ENCODE measurements around the gene LRRC4C. TPM values are rescaled to one million over a fixed set of nuclear protein-coding genes. Genes with fewer than 3 reads are reported as not detected.

The LRRC4C gene
- polyA plus RNA-seq, 1 of the 3 experiments (the other 2 are of a cell fraction) = 0.16 TPM

GRCh38 chr11:40215556-40215955, 1243.9 kb downstream of the LRRC4C start:
- Histone ChIP-seq H3K79me2 (ENCODE audit: insufficient read depth) (no peaks in the 10 kb centered on the region), H3F3A (replicated peaks; ENCODE audit: insufficient read depth) (no peaks in the 10 kb centered on the region), H4K20me1 (ENCODE audit: insufficient read depth) (no peaks in the 10 kb centered on the region), H3K36me3 (replicated peaks in 1 of 2; ENCODE audit: control insufficient read depth in 1 of 2, insufficient read depth in 2 of 2, low read length in 1 of 2) (no peaks in the 10 kb centered on the region), H3K27me3 (ENCODE audit: insufficient read depth) (no peaks in the 10 kb centered on the region), H3K4me1 (ENCODE audit: control insufficient read depth in 1 of 2, insufficient read depth in 2 of 2, low read depth in 1 of 2, low read length in 1 of 2) (peaks cover 0 to 37% of the 10 kb centered on the region in 2 experiments; a peak in 3 of 4 replicates), H3K9me3 (no peaks in the 10 kb centered on the region), H3K9me2 (no peaks in the 10 kb centered on the region), H3K9ac (no peak overlapping the region), H3K4me2 (no peak overlapping the region), H3K27ac (ENCODE audit: low read depth in 2 of 2, low read length in 1 of 2) (no peak overlapping the region), H3K4me3 (ENCODE audit: low read depth in 2 of 2, low read length in 1 of 2) (no peak overlapping the region), H2AFZ (ENCODE audit: low read depth) (no peak overlapping the region)
- DNase-seq = no peak
- TF ChIP-seq YY1 (IDR thresholded peaks at IDR 0.05; ENCODE audit: low read depth) (no peak), SIN3A (IDR thresholded peaks at IDR 0.05; ENCODE audit: borderline replicate concordance, low read depth, low read length) (no peak), NFIC (IDR thresholded peaks at IDR 0.05; ENCODE audit: borderline replicate concordance) (no peak), EZH2phosphoT487 (IDR thresholded peaks at IDR 0.05; ENCODE audit: borderline replicate concordance, low read depth) (no peak)
- POLR2A ChIA-PET = no interaction called here
- CTCF ChIA-PET = interaction anchor here (1.2 to 1.3 kb wide), 2 partner anchors 13 to 14 kb away, joined by 3 to 4 read pairs; no protein-coding TSS in a partner anchor
- 55% methylated on average over 2 of the region's 2 CpGs for WGBS (ENCODE audit: low lambda C conversion rate)

GRCh38 chr11:40207416-40207815, 1252.0 kb downstream of the LRRC4C start:
- Histone ChIP-seq H3F3A (replicated peaks; ENCODE audit: insufficient read depth) (no peaks in the 10 kb centered on the region), H3K9me3 (no peaks in the 10 kb centered on the region), H3K9ac (no peak overlapping the region), H3K4me1 (ENCODE audit: control insufficient read depth in 1 of 2, insufficient read depth in 2 of 2, low read depth in 1 of 2, low read length in 1 of 2) (peaks cover 2 to 7% of the 10 kb centered on the region in 2 experiments; a peak in 2 of 4 replicates), H3K27me3 (ENCODE audit: insufficient read depth) (no peaks in the 10 kb centered on the region), H3K4me3 (ENCODE audit: low read depth in 2 of 2, low read length in 1 of 2) (no peak overlapping the region), H3K4me2 (no peak overlapping the region), H4K20me1 (ENCODE audit: insufficient read depth) (no peaks in the 10 kb centered on the region), H3K9me2 (no peaks in the 10 kb centered on the region), H3K27ac (ENCODE audit: low read depth in 2 of 2, low read length in 1 of 2) (no peak overlapping the region), H3K79me2 (ENCODE audit: insufficient read depth) (no peaks in the 10 kb centered on the region), H3K36me3 (replicated peaks in 1 of 2; ENCODE audit: control insufficient read depth in 1 of 2, insufficient read depth in 2 of 2, low read length in 1 of 2) (no peaks in the 10 kb centered on the region), H2AFZ (ENCODE audit: low read depth) (no peak overlapping the region)
- TF ChIP-seq EP300 (IDR thresholded peaks at IDR 0.05; ENCODE audit: borderline replicate concordance in 1 of 2, low read depth in 1 of 2, low read length in 1 of 2) (no peak), JUND (IDR thresholded peaks at IDR 0.05) (no peak), EZH2phosphoT487 (IDR thresholded peaks at IDR 0.05; ENCODE audit: borderline replicate concordance, low read depth) (no peak), YY1 (IDR thresholded peaks at IDR 0.05; ENCODE audit: low read depth) (no peak), MEF2A (IDR thresholded peaks at IDR 0.05; ENCODE audit: borderline replicate concordance, low read depth) (no peak), RXRA (IDR thresholded peaks at IDR 0.05; ENCODE audit: borderline replicate concordance, low read depth) (no peak), SIN3A (IDR thresholded peaks at IDR 0.05; ENCODE audit: borderline replicate concordance, low read depth, low read length) (no peak), GABPA (IDR thresholded peaks at IDR 0.05; ENCODE audit: low read depth) (no peak), ELF1 (IDR thresholded peaks at IDR 0.05) (no peak), MAX (IDR thresholded peaks at IDR 0.05; ENCODE audit: low read depth) (no peak), NFIC (IDR thresholded peaks at IDR 0.05; ENCODE audit: borderline replicate concordance) (no peak), CTCF (IDR thresholded peaks at IDR 0.05) (no peak), CHD2 (IDR thresholded peaks at IDR 0.05; ENCODE audit: low read length, partially characterized antibody) (no peak), RCOR1 (IDR thresholded peaks at IDR 0.05; ENCODE audit: low read length) (no peak), TCF12 (IDR thresholded peaks at IDR 0.05) (no peak), RFX5 (IDR thresholded peaks at IDR 0.05; ENCODE audit: low read length) (no peak)
- TF ChIP-seq, protein P1, sequence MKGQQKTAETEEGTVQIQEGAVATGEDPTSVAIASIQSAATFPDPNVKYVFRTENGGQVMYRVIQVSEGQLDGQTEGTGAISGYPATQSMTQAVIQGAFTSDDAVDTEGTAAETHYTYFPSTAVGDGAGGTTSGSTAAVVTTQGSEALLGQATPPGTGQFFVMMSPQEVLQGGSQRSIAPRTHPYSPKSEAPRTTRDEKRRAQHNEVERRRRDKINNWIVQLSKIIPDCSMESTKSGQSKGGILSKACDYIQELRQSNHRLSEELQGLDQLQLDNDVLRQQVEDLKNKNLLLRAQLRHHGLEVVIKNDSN (IDR thresholded peaks at IDR 0.05; ENCODE audit: borderline replicate concordance, low read depth) = no peak
- TF ChIP-seq, protein P2, sequence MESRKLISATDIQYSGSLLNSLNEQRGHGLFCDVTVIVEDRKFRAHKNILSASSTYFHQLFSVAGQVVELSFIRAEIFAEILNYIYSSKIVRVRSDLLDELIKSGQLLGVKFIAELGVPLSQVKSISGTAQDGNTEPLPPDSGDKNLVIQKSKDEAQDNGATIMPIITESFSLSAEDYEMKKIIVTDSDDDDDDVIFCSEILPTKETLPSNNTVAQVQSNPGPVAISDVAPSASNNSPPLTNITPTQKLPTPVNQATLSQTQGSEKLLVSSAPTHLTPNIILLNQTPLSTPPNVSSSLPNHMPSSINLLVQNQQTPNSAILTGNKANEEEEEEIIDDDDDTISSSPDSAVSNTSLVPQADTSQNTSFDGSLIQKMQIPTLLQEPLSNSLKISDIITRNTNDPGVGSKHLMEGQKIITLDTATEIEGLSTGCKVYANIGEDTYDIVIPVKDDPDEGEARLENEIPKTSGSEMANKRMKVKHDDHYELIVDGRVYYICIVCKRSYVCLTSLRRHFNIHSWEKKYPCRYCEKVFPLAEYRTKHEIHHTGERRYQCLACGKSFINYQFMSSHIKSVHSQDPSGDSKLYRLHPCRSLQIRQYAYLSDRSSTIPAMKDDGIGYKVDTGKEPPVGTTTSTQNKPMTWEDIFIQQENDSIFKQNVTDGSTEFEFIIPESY (IDR thresholded peaks at IDR 0.05; ENCODE audit: borderline replicate concordance, low read depth) = no peak
- TF ChIP-seq, protein P3, sequence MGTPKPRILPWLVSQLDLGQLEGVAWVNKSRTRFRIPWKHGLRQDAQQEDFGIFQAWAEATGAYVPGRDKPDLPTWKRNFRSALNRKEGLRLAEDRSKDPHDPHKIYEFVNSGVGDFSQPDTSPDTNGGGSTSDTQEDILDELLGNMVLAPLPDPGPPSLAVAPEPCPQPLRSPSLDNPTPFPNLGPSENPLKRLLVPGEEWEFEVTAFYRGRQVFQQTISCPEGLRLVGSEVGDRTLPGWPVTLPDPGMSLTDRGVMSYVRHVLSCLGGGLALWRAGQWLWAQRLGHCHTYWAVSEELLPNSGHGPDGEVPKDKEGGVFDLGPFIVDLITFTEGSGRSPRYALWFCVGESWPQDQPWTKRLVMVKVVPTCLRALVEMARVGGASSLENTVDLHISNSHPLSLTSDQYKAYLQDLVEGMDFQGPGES (IDR thresholded peaks at IDR 0.05; ENCODE audit: low read depth, low read length) = no peak
- ChIA-PET POLR2A (no interaction called here), CTCF (no interaction called here)
- DNase-seq = no peak

Data from SK-N-SH (cell line).